Dedifferentiated amniotic fluid mesenchymal stem cell (primary cell): ENCODE results near the gene CACNA1S.
A peak's percentile ranks its signal among the peaks of the same experiment; 100 is the strongest.

Experiments
- DNase-seq: peaks from one replicate; pipeline ENCODE4 v3.0.0-alpha.2; 2016; ENCODE audit errors: extremely low spot score

Gene CACNA1S

DNA sequence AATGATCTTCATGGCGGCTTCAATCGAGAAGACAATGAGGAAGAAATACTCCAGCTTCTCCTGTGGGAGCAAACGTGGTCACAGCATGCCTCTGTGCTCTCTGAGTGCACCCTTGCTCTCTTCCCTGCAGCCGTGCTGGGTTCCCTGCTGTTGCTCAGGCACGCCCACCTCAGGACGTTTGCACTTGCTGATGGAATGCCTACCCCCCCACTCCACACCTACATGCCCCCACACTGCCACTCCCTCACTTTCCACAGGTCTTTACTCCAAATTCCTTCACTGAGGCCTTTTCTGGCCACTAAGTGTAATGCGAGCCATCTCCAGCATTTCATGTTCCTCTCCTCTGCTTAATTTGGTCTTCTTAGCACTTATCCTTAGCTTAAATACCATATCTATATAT is 18.3 kb downstream of the CACNA1S start:
- DNase-seq = no peak

GRCh38 chr1:201093561-201093960 is 18.7 kb downstream of the CACNA1S start:
- no peak for DNase-seq

- DNase-seq = no peak
Measured at GRCh38 chr1:201092738-201093137, 19.5 kb downstream of the CACNA1S start.

- DNase-seq = no peak
Measured at GRCh38 chr1:201091256-201091655, 21.0 kb downstream of the CACNA1S start.

DNA sequence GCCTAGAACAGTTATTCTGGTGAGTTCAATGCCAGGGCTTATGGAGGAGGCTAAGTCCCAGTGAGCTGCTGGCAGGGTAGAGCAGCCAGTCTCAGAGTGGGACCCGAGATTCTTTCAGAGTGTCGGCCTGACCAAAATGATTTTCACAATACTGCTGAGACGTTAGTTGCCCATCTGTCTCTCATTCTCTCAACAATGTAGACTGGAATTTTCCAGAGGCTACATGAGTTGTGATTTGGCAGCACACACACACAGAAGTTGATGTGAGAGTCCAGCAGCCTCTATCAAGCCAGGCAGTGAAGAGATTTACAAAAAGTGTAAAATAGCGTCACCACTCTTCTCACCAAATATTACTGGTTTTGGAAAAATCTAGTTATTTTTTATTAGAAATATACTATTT is 21.7 kb downstream of the CACNA1S start:
- peak; percentile 52 for DNase-seq

- DNase-seq = no peak
Measured at GRCh38 chr1:201089596-201089995, 22.6 kb downstream of the CACNA1S start.

DNA sequence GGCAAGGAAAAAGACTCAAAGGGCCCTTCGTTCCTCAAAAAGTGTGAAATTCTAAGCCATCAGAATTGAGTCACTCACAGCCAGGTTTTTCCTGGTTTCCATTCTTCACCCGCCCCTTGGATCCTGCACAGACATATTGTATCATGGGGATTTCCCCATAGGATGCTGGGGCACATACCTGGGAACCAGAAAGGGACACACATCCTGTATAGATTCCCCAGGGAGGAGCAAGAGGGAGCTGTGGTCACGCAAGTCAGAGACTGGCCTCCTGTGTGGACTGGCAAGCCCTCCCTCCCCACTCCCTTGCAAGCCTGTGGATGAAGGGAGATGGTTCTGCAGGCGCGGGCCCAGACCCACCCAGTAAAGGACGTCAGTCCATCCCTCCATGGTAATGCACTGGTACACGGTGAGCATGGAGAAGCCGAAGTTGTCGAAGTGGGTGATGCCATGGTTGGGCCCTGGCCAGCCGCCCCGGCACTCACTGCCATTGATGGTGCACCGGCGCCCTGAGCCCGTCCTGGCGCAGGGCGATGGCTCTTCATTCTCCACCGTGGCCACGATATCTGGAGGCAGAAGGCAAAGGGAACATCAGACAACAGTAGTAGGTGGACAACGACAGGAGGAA is 23.2 kb downstream of the CACNA1S start:
- no peak for DNase-seq

DNA sequence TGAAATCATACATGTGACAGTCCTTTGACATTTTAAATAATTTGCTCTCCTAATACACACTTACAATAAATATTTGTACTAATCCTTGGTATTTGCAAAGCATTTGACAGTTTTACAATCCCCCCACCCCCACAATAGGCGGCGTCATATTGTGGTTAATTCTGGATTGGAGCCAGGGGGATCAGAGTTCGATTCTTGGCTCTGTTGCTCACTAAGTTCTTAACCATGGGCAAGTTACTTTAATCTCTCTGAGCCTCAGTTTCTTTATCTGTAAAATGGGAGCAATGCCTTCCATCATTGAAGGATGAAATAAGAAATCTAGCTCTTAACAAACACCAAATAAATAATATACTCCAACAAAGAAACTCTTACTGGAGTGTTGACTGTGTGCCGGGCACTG is 23.8 kb downstream of the CACNA1S start:
- DNase-seq = no peak

DNA sequence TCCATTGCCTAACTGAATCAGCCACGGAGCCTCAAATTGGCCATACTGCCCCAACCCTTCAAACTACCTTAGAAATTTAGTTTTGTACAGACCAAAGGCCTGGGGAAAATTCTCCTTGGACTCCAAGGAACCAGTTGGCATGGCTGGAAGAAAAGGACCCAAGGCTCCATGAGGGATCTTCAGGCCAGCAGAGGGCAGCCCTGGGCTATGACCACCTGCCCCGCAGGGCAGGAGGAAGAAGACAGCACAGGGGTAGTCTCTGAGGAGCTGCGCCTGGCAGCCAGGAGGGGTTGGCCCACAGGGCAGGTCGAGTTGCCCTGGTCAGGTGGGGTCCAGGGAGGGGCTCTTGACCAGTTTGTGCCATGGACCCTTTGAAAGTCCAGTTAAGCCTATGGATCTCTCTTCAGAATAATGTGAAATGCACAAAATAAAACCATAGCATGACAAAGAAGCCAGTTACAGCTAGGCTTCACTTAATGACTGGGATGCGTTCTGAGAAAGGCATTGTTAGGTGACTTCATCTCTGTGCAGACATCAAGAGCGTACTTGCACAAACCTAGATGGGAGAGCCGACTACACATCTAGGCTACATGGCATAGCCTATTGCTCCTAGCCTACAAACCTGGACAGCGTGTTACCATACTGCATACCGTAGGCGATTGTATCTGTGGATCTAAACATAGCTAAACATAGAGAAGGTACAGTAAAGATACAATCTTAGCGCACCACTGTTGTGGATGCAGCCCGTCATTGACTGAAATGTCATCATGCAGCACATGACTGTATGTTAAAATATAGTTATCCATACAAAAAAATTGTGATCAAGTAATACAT is 26.1 kb downstream of the CACNA1S start:
- DNase-seq = no peak

GRCh38 chr1:201084295-201084694 is 27.9 kb downstream of the CACNA1S start:
- no peak for DNase-seq

- DNase-seq = no peak
Measured at GRCh38 chr1:201083741-201084140, 28.5 kb downstream of the CACNA1S start.

- DNase-seq = no peak
Measured at GRCh38 chr1:201080135-201080534, 32.1 kb downstream of the CACNA1S start.

DNA sequence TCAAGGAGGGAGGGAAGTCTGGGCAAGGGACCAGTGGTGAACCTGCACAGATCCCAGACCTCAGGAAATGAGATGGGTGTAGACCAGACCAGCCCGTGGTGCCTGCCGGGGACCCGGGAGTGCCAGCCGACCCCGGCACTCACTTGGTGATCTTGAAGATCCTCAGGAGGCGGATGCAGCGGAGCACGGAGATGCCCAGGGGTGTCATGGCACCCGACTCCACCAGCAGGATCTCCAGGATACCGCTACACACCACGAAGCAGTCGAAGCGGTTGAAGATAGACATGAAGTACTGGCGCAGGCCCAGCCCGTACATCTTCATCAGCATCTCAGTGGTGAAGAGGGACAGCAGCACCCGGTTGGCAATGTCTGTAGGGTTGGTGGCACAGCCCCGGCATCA is 34.5 kb downstream of the CACNA1S start:
- no peak for DNase-seq

DNA sequence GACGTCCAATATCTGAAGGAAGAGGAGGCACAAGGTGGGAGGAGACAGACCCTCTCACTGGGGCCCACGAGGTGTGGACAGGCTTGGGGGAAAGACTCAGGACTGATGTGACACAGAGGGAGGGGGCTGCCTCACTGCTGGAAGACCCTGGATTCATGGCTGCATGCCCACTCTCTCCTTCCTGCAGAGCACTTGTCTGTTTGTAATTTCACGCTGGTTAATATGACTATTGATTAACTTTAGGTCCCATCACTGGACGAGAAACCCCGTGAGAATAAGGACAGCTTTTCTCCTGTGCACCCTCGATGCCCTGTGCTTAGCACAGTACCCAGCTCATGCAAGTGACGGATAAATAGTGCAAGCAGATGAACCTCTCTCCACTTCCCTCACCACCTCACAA is 35.1 kb downstream of the CACNA1S start:
- no peak for DNase-seq

GRCh38 chr1:201076092-201076491 is 36.1 kb downstream of the CACNA1S start:
- DNase-seq = no peak

GRCh38 chr1:201074018-201074417 is 38.2 kb downstream of the CACNA1S start:
- DNase-seq = no peak

DNA sequence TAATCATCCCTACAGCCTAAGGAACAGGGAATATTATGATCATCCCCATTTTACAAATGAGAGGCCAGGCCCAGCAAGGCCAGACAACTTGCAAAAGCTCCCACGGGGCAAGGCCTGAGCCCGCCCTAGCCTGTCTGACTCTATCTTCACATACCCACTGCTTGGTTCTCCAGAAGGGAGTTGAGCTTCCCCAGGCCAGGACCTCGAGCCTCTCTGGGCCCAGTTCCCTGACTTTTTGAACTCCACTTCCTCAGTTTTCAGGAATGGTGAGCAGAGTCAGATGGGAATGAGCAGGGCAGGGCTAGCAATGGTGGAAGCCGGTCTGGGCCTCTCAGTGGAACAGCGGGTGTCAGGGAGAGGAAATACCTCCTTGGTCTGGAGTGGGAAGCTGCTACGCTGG is 39.3 kb downstream of the CACNA1S start:
- DNase-seq = no peak

GRCh38 chr1:201072149-201072548 is 40.1 kb downstream of the CACNA1S start:
- DNase-seq = peak; percentile 17

DNA sequence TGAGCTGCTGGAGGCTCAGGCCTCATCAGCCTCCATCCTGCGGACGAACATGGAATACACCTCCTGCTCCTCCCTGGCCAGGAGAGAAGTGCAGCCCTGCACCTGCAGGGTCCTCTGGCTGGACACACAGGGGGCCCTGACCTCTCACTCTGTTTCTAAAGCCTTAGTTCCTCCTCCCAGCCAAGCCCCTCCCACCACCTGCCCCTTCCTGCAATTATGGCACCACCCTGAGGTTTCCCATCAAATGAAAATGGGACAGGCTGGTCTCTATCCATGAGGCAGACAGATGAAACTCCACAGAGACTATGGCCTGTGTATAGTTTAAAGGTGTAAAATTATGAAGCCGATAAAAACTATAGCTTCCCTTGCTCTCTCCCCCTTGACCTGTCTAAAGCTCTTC is 42.6 kb downstream of the CACNA1S start:
- no peak for DNase-seq

DNA sequence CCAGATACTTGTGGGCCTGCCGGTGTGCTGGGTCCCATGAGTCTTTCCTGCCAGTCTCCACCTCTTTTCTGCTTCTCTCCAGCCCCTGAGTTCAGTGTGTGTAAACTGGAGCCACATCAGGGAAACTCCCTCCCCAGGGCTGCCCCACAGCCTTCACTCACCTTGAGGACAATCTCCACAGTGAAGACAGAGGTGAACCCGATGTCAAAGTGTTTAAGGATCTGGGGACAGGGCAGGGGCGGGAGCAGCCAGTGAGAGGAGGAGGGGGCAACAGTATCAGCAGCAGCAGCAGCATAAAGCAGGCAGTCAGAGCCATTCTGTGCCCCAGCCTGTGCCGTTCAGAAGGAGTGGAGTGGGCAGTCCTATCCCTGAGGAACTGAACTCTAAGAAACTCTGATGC is 43.2 kb downstream of the CACNA1S start:
- DNase-seq = no peak

GRCh38 chr1:201066986-201067385 is 45.2 kb downstream of the CACNA1S start:
- DNase-seq = no peak

DNA sequence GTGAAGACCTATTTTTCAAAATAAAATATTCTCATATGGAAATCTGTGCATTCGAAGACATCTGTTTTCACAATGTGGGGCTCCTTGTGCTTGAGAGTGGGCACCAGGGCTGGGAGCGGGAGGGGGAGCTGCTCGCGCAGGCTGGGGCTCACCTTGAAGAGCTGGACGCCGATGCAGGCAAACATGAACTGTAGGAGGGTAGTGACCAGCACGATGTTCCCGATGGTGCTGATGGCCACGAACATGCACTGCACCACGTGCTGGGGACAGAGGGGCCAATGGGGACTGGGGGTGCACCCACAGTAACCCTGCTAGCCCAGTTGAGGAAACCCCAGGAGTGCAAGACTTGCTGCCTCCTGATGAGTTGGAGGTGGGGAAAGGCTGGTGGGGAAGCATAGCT is 46.5 kb downstream of the CACNA1S start:
- no peak for DNase-seq

GRCh38 chr1:201064806-201065205 is 47.4 kb downstream of the CACNA1S start:
- no peak for DNase-seq

DNA sequence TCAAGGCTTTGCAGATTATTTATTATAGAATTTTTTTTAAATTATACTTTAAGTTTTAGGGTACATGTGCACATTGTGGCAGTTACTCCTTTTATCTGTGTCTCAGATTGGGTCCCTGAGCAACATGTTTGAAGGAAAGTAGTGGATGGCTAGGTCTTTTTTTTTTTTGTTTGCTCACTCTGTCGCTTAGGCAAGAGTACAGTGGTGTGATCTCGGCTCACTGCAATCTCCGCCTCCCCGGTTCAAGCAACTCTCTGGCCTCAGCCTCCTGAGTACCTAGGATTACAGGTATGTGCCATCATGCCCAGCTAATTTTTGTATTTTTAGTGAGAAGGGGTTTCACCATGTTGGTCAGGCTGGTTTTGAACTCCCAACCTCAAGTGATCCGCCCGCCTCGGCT is 49.1 kb downstream of the CACNA1S start:
- no peak for DNase-seq
